Transverse colon (tissue), 4 donors: ENCODE data around the gene GSC2. TPM values are rescaled to one million over a fixed set of nuclear protein-coding genes. Genes with fewer than 3 reads are reported as not detected.

Experiments
- DNase-seq: peaks from one replicate; pipeline ENCODE4 v3.0.0-alpha.2; 2019
- H3K27ac ChIP-seq, 4 donors: fragments of 200-600 bp; sonication (generic); 2 replicates each; pipeline ENCODE4 v1.5.1; 2016 to 2018; ENCODE audit warnings: inconsistent platforms in 4 of 4
- H3K27me3 ChIP-seq: fragments of 200-600 bp; sonication (generic); 2 replicates; pipeline ENCODE4 v1.5.1; 2017; ENCODE audit warnings: inconsistent platforms
- H3K36me3 ChIP-seq, 4 donors: fragments of 200-600 bp; sonication (generic); 2 replicates each; pipeline ENCODE4 v1.5.1; 2017 to 2019; ENCODE audit warnings: inconsistent platforms in 4 of 4
- H3K4me1 ChIP-seq, 4 donors: fragments of 200-600 bp; sonication (generic); 2 replicates each; pipeline ENCODE4 v1.5.1; 2017 to 2020; ENCODE audit warnings: inconsistent platforms in 4 of 4
- H3K4me3 ChIP-seq, 4 donors: fragments of 200-600 bp; sonication (generic); 1 replicate in 1 of 4; 2 replicates in 3 of 4; pipeline versions ENCODE4 v1.5.1 to v1.6.1; 2017 to 2019; ENCODE audit warnings: inconsistent platforms in 4 of 4
- H3K9me3 ChIP-seq, 2 donors: fragments of 200-600 bp; sonication (generic); 2 replicates each; pipeline ENCODE4 v1.5.1; 2017 to 2019; ENCODE audit warnings: inconsistent platforms in 2 of 2
- EP300 ChIP-seq: sonication (generic); formaldehyde crosslinking; IDR thresholded peaks from one replicate; pipeline ENCODE4 v1.6.1; 2017; ENCODE audit warnings: antibody characterized with exemption, low read depth
- POLR2A ChIP-seq: fragments of 450-650 bp; IDR thresholded peaks from one replicate; pipeline ENCODE4 v1.6.1; 2016; ENCODE audit warnings: antibody characterized with exemption, mild to moderate bottlenecking, moderate library complexity
- POLR2AphosphoS5 ChIP-seq, 3 donors: sonication (generic); formaldehyde crosslinking; IDR thresholded peaks; one replicate each; pipeline ENCODE4 v1.6.1; 2016; ENCODE audit warnings: antibody characterized with exemption in 3 of 3
- WGBS, 2 donors: methylation state at CpG; one replicate each; pipeline ENCODE4 v1.1.5; 2018; ENCODE audit warnings: low coverage in 1 of 2; 5-methylcytosine and 5-hydroxymethylcytosine counted together
- in situ Hi-C, 4 donors: fragments of 200-750 bp; cut with MboI; loops; one replicate each; pipeline versions ENCODE4 v1.15.0 to v1.15.1; 2017; ENCODE audit warnings: low sequenced_read_pairs in 3 of 4, low pct_ligation_motif_present in 1 of 4, low pct_unique_long_range_greater_than_20kb in 1 of 4
- intact Hi-C: fragments of 100-400 bp; cut with DNase I; formaldehyde crosslinking; loops from one replicate; pipeline ENCODE4 v1.15.1; 2023; ENCODE audit warnings: low total_unique reads
- total RNA-seq, 4 donors: library from RNA; depleted of rRNA; stranded (reverse); fragments of >200 nt; gene quantifications; one replicate each; pipeline ENCODE4 v1.1.0, GENCODE V29; 2016
- TF ChIP-seq, protein P1 (sequence below), 5 experiments: fragments of 200-600 bp in 3 of 5; fragments of 450-650 bp in 2 of 5; sonication (generic) in 3 of 5; IDR thresholded peaks; 1 replicate in 2 of 5; 2 replicates in 3 of 5; pipeline ENCODE4 v1.5.1; 2016 to 2017; ENCODE audit warnings: antibody characterized with exemption in 5 of 5, inconsistent platforms in 3 of 5, mild to moderate bottlenecking in 2 of 5, moderate library complexity in 1 of 5

GSC2 gene
- total RNA-seq, 4 donors from 2014 or later = not detected

DNA sequence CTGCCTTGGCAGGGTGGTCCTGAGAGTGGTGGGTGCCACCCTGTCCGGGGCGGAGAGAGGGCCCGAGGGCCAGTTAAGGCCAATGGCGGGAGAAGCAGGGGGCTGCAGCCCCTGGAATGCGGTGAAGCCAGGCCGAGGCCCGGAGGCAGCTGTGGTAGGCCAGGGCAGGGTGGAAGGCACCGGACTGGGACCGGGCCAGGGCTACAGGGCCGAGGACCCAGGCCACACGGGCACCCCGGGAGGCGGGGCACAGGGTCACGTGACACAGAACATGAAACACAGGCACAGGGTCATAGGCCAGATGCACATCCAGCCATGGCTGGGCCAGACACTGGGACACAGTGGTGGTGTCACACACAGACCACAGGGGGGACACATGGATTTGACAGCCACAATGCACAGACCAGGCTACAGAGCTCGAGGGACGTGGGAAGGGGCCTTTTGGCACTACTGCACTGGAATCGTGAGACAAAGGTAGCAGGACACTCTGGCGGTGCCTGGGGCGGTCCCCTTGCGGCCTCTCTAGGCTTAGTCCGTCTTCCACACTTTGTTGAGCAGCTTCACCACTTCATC, 25.6 kb upstream of the GSC2 start:
- TF ChIP-seq POLR2A (no peak), EP300 (no peak), POLR2AphosphoS5 (IDR thresholded peaks at IDR 0.05) (no peak)
- TF ChIP-seq, protein P1, sequence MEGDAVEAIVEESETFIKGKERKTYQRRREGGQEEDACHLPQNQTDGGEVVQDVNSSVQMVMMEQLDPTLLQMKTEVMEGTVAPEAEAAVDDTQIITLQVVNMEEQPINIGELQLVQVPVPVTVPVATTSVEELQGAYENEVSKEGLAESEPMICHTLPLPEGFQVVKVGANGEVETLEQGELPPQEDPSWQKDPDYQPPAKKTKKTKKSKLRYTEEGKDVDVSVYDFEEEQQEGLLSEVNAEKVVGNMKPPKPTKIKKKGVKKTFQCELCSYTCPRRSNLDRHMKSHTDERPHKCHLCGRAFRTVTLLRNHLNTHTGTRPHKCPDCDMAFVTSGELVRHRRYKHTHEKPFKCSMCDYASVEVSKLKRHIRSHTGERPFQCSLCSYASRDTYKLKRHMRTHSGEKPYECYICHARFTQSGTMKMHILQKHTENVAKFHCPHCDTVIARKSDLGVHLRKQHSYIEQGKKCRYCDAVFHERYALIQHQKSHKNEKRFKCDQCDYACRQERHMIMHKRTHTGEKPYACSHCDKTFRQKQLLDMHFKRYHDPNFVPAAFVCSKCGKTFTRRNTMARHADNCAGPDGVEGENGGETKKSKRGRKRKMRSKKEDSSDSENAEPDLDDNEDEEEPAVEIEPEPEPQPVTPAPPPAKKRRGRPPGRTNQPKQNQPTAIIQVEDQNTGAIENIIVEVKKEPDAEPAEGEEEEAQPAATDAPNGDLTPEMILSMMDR (IDR thresholded peaks at IDR 0.05) = no peak
- DNase-seq = no peak
- no peak overlapping the region for H3K4me3 ChIP-seq
- no peak overlapping the region for H3K27ac ChIP-seq
- H3K4me1 ChIP-seq = peaks cover 27 to 54% (median 49%) of the 10 kb centered on the region in 4 donors
- intact Hi-C loops = no loop called here
- 85% methylated on average over 16 of the region's 21 CpGs; no CpG with 5 or more reads in 1 of the 2 donors for WGBS, 2 donors
- in situ Hi-C loops = loop anchor here in 1 of 4 donors (25.0 kb wide), 1 partner anchor 462 kb away; no protein-coding TSS in a partner anchor
- no peaks in the 10 kb centered on the region for H3K9me3 ChIP-seq
- H3K36me3 ChIP-seq = no peaks in the 10 kb centered on the region
- H3K27me3 ChIP-seq = no peaks in the 10 kb centered on the region

DNA sequence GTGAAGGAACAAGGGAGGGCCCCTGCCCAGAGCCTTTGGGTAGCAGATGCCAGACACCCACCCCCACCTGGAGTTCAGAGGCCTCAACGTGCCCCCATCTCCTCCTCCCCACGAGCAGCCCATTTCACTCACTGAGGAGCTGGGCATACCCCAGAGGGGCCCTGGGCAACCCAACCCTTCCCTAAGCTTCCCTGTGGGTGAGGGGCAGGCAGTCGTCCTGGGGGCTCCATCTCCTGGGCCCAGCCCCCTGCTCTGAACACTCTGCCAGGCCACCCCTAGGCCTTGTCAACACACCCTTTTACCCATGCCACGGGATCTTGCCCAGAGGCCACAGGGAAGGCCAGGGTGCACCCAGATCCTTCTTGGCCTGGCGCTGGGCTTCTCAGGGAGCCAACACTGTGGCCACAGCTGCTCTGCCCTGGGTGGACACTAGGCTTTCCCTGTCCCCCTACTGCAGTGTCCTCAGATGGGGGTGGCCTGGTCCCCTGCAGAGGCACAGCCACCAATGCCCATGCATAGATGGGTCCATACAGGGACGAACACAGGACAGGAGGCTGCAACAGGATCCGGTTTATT, 25.0 kb upstream of the GSC2 start:
- Histone ChIP-seq H3K4me1 (peaks cover 27 to 56% (median 53%) of the 10 kb centered on the region in 4 donors), H3K36me3 (no peaks in the 10 kb centered on the region), H3K4me3 (no peak overlapping the region), H3K27me3 (peaks cover 4% of the 10 kb centered on the region), H3K9me3 (no peaks in the 10 kb centered on the region), H3K27ac (peak overlapping the region in 1 of 4 donors; percentile 89)
- WGBS, 2 donors = 69% methylated on average over 7 of the region's 7 CpGs; no CpG with 5 or more reads in 1 of the 2 donors
- in situ Hi-C loops (loop anchor here in 1 of 4 donors (25.0 kb wide), 1 partner anchor 462 kb away; no protein-coding TSS in a partner anchor), intact Hi-C loops (no loop called here)
- DNase-seq = no peak
- TF ChIP-seq EP300 (no peak), POLR2A (peak; percentile 1)

DNA sequence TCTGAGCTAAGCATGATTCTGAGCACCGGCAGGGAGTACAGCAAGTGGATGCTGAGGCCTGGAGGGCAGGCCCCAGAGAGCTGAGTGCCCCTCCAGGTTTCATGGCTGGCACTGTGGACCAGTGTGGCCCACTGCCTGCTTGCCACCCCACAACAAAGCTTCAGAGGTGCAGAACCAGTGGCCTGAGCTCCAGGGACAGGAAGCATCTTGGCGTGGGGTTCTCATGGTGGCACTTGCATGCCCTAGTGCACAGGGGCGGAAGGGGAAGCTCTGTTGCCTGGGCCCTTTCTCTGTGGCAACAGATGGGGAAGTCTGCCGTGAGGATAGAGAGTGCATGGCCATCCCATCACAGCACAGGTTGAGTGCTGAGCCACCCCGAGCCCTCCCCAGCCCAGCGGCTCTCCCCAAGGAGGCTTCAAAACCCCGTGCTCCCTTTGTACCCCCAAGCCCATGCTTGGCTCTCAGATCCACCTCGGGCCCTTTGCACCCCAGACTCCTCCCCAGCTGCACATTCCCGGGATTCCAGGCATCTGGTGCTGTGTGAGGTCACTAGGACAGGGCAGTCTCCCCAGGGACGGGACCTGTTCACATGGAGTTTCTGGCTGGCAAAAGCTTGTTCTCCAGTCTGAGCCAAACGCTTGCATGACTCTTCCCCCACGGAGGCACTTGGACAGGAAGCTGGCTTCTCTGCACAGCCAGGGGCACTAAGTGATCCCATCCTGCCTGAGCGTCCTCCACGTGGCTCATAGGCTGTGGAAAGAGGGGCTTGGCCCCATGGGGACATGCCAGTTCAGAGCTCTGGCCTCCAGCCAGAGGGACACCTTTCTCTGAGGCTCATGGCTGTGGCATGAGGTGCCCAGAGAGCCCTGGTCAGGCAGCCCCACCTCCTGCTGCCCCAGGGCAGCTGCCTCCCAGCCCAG, 24.3 kb upstream of the GSC2 start:
- no peak overlapping the region for H3K4me3 ChIP-seq
- TF ChIP-seq EP300 (no peak), POLR2A (no peak), POLR2AphosphoS5 (IDR thresholded peaks at IDR 0.05) (no peak)
- TF ChIP-seq, protein P1 (IDR thresholded peaks at IDR 0.05) = no peak
- H3K27me3 ChIP-seq = peaks cover 12% of the 10 kb centered on the region
- H3K36me3 ChIP-seq = no peaks in the 10 kb centered on the region
- DNase-seq = no peak
- 52% methylated on average over 14 of the region's 14 CpGs; no CpG with 5 or more reads in 1 of the 2 donors for WGBS, 2 donors
- no peaks in the 10 kb centered on the region for H3K9me3 ChIP-seq
- intact Hi-C loops (no loop called here), in situ Hi-C loops (loop anchor here in 1 of 4 donors (25.0 kb wide), 1 partner anchor 463 kb away; no protein-coding TSS in a partner anchor)
- peaks cover 27 to 54% (median 53%) of the 10 kb centered on the region in 4 donors for H3K4me1 ChIP-seq
- peak overlapping the region in 2 of 4 donors; percentile 87 to 89 for H3K27ac ChIP-seq

DNA sequence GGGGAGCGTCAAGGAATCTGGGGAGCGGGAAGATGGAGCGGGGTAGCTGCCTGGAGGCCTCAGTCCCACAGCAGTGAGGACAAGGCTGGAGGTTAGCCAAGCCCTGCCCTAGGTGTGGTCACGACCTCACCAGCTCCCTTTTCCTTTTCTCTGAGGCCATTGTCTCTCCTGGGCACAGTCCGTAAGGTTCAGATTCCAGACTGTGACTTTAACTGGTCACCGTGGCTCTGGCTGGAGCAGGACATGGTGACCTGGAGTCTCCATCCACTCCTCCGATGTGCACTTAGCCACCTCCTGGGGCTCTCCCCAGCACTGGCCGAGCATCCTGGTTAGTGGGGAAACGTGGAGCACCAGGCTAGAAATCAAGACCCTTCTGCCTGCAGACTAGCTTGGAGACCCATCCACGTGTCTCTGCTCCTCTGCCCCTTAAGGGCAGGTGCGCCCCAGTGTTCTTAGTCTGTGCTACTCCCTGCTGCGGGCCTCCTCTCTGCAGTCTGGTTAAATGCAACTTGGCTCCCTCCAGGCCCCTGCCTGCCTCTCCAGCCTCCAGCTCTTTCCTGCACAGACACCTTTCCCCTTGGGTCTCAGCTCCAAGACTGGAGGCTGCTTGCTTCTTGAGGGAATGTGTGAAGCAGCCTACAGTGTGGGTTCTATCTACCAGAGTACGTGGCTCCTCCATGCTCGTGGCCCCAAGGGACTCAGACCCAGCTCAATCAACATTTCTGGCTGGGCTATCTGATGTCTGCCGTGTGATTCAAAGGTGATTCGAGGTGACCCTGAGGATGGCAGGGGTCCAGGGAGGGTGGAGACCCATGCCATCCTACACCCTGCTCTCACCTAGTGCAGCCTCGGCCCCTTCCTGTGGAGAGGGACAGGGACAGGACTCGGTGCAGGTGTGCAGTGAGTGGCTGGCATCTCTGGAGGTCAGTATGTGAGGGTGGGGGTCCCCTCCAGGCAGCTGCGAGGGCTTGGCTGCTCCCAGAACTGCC, 23.2 kb upstream of the GSC2 start:
- 31 to 64% methylated on average over 3 to 18 of the region's 19 CpGs for WGBS, 2 donors
- Histone ChIP-seq H3K27me3 (peaks cover 22% of the 10 kb centered on the region), H3K36me3 (no peaks in the 10 kb centered on the region), H3K27ac (peak overlapping the region; percentile 31 to 91 (median 88)), H3K4me1 (peaks cover 30 to 55% (median 51%) of the 10 kb centered on the region in 4 donors), H3K9me3 (no peaks in the 10 kb centered on the region), H3K4me3 (peak overlapping the region in 1 of 4 donors; percentile 85)
- in situ Hi-C loops = no loop called here
- intact Hi-C loops = no loop called here
- TF ChIP-seq EP300 (no peak), POLR2AphosphoS5 (IDR thresholded peaks at IDR 0.05) (peak in 1 of 3 donors; percentile 19)
- DNase-seq = peak; percentile 73
